ENCODE measurements around the gene GTPBP2.
"Not testable (repeated sequence)": the region's sequence is repeated elsewhere in the genome, so short reads cannot be mapped to it uniquely, and the experiment has no call there.

Gene GTPBP2, protein sequence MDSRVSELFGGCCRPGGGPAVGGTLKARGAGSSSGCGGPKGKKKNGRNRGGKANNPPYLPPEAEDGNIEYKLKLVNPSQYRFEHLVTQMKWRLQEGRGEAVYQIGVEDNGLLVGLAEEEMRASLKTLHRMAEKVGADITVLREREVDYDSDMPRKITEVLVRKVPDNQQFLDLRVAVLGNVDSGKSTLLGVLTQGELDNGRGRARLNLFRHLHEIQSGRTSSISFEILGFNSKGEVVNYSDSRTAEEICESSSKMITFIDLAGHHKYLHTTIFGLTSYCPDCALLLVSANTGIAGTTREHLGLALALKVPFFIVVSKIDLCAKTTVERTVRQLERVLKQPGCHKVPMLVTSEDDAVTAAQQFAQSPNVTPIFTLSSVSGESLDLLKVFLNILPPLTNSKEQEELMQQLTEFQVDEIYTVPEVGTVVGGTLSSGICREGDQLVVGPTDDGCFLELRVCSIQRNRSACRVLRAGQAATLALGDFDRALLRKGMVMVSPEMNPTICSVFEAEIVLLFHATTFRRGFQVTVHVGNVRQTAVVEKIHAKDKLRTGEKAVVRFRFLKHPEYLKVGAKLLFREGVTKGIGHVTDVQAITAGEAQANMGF

DNA sequence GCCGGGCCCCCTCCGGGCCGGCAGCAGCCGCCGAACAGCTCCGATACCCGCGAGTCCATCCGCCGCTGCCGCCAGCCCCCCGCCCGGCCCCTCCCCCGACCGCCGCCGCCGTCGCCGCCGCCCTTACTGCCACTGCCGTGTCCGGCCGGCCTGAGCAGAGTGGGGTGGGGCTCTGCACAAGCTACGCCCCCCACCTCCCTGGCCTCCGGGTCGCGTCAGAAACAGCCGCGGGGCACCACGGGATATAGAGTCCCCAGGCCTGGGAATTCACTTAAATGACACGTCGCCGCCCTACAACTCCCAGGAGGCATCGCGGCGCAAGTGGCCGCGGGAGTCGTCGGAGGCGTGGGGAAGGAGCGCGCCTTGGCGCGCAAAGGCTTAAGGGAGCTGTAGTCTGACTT is at the start of gene GTPBP2:
GTPBP2 (minus strand) TSS at position 161 of the 401 bp plus-strand sequence; CDS start at position 59, 102 bp downstream.
- peak; percentile 99 for DNase-seq

DNA sequence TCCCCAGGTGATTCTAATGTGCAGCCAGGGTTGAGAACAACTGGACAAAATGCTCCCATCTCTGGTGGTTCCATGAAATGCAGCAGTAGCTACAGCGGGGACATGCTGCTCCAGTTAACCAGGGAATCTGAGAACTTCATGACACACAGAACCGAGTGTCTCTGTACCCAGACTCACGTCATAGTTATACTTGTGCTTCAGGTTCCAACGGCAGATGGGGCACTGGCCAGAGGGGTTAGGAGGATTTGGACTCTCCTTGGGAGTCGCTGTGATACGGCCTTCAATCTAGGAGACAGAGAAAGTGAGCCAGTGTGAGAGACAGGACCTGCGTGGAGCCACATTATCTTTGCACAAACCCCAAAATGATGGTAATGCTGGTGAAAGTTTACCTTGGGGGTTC is 49.3 kb upstream of the GTPBP2 start:
- no peak for DNase-seq

DNA sequence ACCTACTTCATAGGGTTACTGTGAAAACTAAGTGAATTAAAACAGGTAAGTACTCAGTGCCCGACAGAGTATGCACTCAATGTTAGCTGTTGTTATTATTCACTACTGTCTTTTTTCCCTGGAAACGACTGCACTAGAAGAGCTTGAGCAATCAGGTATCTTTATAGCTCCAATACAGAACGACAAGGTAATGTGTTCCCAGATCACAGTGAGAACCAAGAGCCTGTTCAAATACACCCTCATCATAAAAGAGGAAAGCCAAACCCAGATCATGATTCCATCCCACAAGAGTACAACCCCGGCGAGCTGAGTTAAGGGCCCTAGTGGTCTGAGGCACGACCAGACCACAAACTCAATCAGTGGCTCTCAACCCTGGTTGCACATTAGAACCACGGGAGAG is 48.7 kb upstream of the GTPBP2 start:
- DNase-seq: no peak

DNA sequence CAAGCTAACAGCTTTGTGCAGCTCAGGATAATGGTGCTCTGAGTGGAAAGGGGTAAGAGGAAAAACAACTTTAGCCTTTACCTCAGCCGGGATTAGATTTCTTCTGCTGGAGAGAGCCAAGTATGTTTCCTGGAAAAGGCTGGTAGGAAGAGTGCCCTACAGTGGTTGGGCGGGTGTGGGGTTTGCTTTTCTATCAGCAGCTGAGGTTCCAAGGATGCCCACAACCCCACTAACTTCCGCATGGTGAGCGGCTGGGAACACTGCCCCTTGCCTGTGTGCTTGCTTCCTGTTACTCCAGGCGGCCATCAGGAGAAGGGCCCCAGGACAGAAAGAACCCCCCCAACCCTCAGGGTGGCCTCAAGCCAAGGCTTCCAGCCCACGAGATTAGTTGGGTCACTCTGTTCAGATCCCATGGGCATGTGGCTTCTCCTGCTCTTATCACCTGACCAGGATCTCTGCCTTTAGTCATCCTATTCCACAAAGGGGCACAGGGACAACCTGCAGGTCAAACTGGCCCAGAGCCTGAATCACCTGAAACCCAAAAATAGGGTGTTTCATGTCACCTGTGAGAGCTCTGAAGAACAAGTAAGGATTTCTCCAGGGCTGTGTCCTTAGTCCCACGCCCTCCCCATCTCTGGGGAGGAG is 48.0 kb upstream of the GTPBP2 start:
- no peak for DNase-seq

DNA sequence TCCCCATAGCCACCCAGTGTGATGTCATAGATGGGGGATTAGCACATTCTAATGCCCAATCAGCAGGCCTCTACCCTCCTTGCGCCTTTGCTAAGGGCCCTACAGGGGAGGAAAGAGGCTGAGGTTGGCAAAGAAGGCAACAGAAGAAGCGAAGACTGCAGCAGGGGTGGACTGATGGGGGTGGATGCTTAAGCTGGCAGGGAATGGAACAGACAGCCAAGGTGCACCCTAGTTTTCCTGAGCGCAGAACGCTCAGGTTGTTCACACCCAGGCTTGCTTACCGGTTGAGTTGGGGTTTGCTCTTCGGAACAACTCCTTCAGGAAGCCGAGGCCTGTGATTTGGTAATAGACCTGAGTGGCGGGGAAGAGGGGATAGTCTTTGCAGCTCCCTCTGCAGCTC is 45.9 kb upstream of the GTPBP2 start:
- DNase-seq: no peak

DNA sequence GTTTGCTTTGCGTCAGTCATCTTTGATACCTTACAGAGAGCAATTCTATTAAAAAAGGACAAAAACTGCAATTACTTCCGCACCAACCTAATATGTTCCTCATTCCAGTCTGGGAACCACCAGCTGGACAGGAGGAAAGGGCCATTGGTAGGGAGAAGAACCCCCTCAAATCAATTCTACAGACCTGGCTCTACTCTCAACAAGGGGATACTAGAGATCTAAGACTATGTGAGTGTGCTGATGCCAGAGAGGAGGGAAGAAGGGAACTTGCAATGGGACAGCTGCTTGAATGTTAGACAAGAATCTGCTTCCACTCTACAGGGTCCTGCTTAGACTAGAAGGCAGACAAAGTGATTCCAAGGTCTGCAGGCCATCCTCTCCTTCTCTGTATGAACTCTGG is 45.2 kb upstream of the GTPBP2 start:
- no peak for DNase-seq

DNA sequence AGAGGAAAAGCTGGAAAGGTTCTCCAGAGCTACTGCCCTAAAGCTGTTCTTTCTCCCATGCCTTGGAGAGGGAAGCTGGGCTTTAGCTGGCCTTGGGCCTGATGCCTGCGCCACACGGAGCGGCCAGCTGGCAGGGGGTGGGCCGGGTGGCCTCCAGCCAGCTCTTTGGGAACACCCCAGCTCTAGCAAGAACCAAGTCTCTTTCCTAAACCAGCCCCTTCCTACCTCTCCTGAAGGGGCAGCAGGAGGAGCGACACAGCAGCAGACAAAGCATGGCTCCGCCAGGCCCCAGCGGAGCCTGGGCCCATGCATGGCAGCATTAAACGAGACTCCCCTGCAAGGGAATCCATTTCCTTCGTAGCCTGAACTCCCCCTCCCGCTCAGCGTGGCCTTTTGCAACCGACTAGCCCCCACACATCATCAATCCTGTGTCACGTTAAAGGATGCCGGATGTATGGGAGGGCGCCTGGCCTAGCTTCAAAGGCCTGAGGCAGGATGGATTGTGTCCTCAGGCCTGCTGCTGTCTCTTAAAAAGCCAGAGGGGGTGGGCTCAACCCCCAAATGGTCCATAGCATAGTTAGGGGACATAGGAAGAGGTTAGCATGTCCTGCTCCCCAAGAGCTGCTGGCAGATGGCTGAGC is 44.5 kb upstream of the GTPBP2 start:
- DNase-seq: no peak

DNA sequence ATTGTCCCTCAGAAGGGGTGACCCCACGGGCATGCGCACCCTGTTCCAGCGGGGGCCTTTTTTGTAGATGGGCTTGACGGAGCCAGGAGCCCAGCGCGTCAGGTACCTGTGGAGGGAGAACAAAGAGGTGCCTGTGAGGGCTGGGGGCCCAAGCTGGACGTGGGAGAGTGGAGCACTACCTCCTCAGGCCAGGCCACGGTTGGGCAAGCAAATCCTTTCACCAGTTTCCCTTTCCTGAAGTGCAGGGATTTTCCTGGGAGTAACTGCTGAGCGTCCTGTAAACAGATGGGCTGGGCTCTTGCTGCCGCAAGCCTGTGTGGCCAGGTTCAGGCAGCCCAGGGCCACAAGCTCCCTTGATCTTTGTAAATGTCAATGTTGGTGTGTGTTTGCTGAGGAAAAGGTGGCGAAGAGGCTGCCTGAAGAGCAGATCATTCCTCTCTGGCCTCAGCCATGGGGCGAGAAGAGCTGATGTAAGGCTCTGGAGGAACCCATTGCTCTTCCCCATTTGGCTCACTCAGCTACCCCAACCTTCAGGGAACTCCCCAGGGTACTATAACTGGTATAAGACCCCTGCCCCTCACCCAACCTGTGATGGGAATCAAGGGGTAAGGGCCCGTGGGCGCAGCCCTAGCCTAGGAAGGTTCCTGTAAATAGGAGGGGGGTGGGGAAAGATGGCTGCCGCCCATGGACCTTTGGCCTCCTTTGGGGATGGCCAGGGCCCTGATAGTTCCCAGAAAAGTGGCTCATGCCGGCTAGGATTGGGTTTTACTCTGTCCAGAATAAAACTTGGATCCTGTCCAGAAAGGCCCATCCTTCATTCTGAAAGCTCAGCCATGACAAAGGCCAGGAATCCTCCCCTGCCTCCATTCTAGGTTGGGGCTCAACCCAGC is 43.0 kb upstream of the GTPBP2 start:
- DNase-seq: no peak

DNA sequence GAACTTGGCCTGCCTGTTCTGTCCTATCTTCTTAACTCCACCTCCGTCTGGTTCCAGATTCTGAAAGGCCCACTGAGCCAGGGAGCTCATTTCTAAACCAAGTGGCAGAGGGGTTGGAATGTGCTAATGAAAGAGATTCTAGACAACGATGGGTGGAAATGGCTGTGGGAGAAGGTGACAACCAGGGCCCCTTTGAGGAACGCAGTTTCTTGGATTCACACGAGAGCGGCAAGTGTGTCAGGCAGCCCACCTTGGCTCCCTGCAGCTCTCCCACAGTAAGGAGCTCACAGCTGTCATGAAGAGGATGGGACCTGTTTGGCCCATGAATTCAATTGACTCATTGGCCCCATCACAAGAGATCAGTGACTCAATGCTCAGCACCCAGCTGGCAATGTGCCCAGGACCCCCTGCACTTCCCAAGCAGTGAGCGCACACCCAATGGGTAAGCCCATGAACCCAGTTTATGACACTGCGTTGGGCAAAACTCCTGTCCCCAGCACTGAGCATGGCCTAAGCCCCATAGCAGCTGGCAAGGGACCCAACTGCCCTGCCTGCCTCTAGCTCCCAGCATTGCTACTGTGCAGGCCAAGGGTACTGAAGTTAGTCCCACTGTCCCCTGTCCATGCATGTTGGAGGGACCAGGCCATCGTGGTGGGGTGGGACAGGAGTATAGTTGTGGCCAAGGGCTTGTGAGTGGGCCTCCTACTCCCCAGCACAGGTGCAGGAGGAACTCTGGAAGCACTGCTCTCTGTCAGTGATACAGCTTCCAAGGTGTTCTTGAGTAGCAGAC is 42.1 kb upstream of the GTPBP2 start:
- DNase-seq: no peak

DNA sequence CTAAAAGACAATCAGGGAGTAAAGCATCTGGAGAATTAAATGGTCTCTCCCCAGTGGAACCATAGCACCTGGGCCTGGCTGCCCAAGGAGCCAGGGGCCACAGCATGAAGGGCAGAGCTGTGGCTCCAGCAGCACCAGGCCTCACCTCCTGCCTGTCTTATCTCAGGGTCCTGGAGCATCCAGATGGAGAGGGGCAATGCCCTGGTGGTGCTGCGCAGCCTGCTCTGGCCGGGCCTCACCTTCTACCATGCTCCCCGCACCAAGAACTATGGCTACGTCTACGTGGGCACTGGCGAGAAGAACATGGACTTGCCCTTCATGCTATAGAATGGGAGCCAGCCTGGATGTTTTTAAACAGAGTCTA is 41.5 kb upstream of the GTPBP2 start:
- no peak for DNase-seq

DNA sequence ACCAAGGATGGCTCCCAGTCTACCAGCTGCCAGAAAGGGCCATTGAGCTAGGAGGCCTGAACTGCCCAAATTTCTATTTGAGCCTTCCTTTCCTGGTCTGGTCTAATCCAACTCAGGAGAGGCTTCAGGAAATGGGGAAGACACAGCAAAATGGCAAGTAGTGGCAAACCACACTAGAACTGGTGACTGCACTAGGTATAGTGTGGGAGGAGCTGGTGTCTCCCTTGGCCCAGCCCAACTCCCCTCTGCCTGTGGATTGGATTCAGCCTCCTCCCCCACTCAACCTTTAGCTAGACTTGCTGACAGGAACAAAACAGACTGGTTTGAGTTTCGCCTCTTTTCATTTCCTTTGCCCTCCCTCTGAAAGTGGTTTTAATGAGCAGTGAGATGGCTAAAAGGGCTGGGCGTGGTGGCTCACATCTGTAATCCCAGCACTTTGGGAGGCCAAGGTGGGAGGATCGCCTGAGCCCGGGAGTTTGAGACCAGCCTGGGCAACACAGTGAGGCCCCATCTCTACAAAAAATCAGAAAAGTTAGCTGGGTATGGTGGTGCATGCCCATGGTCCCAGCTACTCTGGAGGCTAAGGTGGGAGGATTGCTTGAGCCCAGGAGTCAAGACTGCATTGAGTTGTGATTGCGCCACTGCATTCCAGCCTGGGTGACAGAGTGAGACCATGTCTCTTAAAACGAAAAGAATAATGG is 41.0 kb upstream of the GTPBP2 start:
- DNase-seq: peak; percentile 13

DNA sequence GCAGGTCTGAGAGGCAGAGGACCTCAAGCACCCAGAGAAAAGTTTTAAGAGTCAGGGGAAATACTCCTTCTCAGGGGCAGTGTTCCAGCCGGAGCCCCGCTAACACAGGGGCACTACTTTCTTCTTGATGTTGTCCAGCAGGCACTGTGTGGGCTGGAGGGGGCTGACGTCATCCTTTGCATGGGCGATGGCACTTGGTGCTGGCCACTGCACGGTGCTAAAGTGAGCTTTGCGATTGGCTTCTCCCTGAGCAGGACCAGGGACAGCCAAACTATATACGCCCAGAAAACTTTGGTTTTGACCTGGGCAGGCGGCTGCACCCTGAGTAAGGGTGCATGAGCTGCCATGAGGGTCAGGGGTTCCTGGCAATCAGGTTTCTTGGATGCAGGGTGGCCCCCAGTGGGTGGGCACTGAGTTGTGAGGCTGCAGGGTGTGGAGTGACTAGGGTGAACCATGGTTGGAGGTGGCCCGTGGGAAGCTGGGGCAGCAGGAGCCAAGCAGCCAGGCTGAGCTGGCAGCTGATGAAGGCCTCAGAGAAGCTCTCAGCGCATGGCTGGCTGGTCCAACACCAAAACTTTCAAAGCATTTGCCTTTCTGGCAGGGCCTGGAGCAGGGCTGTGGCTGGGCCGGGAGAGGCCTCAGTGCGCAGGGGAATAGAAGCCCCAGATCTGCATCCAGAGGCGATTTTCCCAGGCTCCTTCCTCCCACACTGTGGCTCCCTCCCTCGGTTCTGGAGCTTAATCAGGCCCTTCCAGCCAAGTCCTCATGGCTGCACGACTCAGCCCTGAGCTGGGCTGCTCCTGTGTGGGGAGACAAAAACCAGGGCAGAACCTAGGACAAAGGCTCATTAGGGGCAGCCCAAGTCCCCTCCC is 40.2 kb upstream of the GTPBP2 start:
- peak; percentile 58 for DNase-seq

DNA sequence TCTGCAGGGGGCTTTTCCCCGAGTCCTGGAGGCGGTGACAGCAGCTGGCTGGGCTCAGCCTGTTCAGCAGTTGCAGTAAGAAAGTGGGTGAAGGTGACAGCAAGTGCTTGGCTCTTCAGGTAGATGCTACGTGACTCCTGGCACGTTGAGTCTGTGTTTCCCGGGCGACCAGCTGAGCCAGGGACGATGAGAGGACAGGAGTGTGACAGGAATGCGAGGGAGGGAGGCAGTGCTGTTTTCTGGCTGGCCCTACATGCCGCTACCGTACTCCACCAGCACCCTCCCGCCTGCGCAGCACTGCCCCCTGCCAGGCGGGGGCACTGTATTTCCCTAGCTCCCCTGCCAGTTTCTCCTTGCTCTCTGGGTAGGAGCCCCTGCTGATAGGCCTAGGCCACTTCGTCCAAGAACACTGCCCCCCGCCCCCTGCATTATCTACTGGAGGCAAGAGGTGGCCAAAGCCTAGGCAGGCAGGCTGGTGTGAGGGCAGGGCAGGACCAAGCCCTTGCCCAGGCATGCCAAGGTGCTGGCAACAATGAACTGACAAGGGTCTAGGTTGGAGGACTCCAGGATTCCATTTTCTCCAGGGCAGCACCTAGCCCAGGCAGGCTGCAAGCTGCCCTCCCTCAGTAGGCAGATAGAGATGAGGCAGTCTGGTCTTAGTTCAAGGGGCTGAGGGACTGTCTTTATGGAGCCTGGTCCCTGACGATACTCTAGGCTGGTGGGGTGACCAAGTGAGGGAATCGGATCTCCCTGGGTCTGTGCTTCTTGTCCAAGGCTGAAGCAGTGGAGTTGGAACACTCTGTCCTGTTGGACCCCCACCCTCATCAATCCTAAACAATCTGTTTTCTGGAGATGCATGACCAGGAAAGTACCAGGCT is 39.3 kb upstream of the GTPBP2 start:
- peak; percentile 21 for DNase-seq

DNA sequence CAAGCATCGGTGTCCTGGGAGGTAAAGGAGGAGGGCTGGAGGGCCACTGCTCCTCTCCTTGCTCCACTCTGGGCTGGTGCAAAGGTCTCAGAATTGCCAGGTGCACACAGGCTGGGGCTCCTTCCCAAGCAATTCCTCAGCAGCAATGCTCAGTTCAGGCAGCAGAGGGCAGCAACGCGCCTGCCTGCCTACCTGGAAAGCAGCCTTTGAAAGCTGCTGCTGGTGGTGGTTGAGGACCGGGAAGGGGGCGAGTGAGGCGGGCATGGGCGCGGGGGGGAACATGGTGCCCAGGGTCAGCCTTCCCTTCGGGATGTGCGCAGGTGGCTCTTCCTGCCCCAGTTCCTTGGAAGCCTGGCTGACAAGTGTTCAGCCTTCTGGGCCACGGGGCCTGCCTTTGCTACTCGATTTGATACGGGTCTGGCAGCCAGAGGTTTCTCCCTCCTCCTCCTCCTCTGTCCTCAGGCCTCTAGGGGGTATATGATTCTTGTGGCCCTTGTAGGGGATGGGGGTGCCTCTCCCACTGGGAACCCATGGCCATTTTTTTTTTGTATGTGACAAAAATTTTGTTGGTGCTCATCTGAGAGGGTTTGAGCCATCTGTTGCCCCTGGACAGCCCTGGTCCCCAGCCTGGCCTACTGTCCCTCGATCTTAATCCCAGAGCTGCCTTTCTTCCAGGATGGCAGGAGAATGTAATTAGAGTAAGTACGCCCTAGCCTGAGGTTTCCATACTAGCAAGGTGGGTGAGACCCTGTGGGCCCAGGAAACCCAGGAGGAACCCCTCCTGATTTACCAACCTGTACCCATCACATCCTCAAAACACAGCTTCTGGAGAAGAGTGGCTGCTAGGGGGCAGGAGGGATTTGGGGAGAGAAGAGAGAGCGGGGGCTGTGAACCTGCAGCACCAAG is 38.4 kb upstream of the GTPBP2 start:
- peak; percentile 63 for DNase-seq

DNA sequence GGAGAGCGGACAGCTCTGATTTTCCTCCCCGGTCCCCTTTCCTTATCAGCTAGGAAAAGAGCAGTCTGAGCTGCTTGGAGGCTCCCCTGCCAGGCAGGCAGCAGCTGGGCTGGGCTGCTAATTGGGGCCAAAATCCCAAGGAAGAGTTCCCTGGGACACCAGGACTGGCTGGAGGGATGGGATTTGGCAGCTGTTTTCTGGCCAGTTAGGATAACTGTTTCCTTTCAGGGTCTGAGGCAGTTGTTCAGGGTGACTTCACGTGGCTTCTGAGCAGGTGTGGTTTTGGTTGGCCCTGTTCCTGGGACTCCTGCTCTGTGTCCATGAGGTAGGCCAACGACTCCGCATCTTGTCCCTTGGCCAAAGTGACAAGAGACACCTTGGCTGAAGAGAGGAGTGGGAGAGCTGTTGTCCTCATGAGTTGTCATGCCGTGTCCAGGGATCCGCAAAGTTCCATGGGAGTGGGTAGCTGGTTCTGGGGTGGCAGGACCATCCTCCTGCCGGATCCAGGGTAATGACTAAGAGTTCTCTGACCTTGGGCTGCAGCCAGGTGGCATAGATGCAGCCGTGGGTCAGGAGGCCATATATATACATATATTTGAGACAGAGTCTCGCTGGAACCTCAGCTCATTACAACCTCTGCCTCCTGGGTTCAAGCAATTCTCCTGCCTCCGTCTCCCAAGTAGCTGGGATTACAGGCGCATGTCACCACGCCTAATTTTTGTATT is 37.3 kb upstream of the GTPBP2 start:
- DNase-seq: no peak

DNA sequence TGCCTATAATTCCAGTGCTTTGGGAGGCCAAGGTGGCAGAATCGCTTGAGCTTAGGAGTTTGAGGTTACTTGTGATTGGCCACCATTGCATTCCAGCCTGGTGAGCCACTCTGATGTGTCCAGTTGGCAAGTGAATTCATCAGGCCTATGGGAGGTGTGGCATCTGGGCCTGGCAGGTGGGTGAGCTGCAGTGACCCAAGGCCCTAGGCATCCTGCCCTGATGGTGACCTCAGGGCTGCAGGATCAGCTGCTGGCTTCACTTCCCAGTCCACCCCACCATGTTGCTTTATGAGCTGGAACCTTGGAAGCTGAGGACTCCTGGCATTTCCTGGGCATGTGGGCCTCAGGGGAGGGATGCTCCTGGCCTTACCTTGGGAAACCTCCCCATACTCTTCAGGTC is 36.3 kb upstream of the GTPBP2 start:
- peak; percentile 79 for DNase-seq

DNA sequence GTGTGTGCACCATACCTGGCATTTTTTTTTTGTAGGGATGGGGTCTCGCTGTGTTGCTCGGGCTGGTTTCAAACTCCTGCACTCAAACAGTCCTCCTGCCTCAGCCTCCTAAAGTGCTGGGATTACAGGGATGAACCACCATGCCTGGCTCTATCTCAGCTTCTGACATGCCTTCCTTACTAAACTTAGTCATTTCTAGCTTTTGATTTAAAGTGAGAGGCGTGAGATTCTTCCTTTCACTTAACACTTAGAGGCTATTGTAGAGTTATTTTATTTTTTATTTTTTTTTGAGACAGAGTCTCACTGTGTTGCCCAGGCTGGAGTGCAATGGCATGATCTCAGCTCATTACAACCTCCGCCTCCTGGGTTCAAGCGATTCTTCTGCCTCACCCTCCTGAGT is 33.9 kb upstream of the GTPBP2 start:
- not testable (repeated sequence) for DNase-seq

Measured in NCI-H226 (cell line).